Measurements from ENCODE around the gene SYNPO2L.

Gene SYNPO2L

GRCh38 chr10:73601486-73601921 lies 54.3 kb downstream of the SYNPO2L start:
- DNase-seq, result no peak

- no peak for DNase-seq
These were observed 58.5 kb downstream of the SYNPO2L start for GRCh38 chr10:73597346-73597745.

Data from NCI-H1694 treated with DMSO at 0.1 percent for 48 hours (cell line).